Thyroid gland (tissue), 4 donors: ENCODE data around the gene VAV3. TPM values are rescaled to one million over a fixed set of nuclear protein-coding genes. Genes with fewer than 3 reads are reported as not detected.

Experiments
- DNase-seq, 2 donors: peaks; one replicate each; pipeline ENCODE4 v3.0.0-alpha.2; 2019
- H3K27ac ChIP-seq, 3 donors: fragments of 200-600 bp; sonication (generic); 1 replicate in 2 of 3; 2 replicates in 1 of 3; pipeline ENCODE4 v1.5.1; 2016 to 2019; ENCODE audit warnings: mild to moderate bottlenecking in 1 of 3, moderate library complexity in 1 of 3
- H3K27me3 ChIP-seq: fragments of 200-600 bp; sonication (generic); one replicate; pipeline ENCODE4 v1.5.1; 2019
- H3K36me3 ChIP-seq, 2 donors: fragments of 200-600 bp; sonication (generic); one replicate each; pipeline ENCODE4 v1.5.1; 2016 to 2019
- H3K4me1 ChIP-seq, 2 donors: fragments of 200-600 bp; sonication (generic); one replicate each; pipeline ENCODE4 v1.5.1; 2017 to 2019
- H3K4me3 ChIP-seq, 3 donors: fragments of 200-600 bp; sonication (generic); replicated peaks in 1 of 3; 1 replicate in 2 of 3; 2 replicates in 1 of 3; pipeline ENCODE4 v1.5.1; 2016; ENCODE audit warnings: mild to moderate bottlenecking in 1 of 3
- H3K9me3 ChIP-seq: fragments of 200-600 bp; sonication (generic); one replicate; pipeline ENCODE4 v1.5.1; 2017
- POLR2A ChIP-seq, 2 donors: fragments of 450-650 bp; IDR thresholded peaks; one replicate each; pipeline ENCODE4 v1.6.1; 2017; ENCODE audit warnings: antibody characterized with exemption in 2 of 2, mild to moderate bottlenecking in 2 of 2, moderate library complexity in 1 of 2
- WGBS, 2 donors: methylation state at CpG; one replicate each; pipeline ENCODE4 v1.1.5; 2017; 5-methylcytosine and 5-hydroxymethylcytosine counted together
- intact Hi-C: fragments of 100-400 bp; cut with DNase I; formaldehyde crosslinking; loops from one replicate; pipeline ENCODE4 v1.15.1; 2023
- total RNA-seq, 4 donors: library from RNA; depleted of rRNA; stranded (reverse); fragments of >200 nt; gene quantifications; one replicate each; pipeline ENCODE4 v1.2.3, GENCODE V29; 2016
- TF ChIP-seq, protein P1 (sequence below), 6 experiments: fragments of 200-600 bp in 3 of 6; fragments of 450-650 bp in 3 of 6; sonication (generic) in 3 of 6; IDR thresholded peaks; one replicate each; pipeline ENCODE4 v1.5.1; 2016 to 2019; ENCODE audit warnings: antibody characterized with exemption in 6 of 6, mild to moderate bottlenecking in 2 of 6, inconsistent platforms in 1 of 6, moderate library complexity in 1 of 6

Gene VAV3
- total RNA-seq, 4 donors from 2014 or later, result 14.8 to 22.8 (median 18.8) TPM

DNA sequence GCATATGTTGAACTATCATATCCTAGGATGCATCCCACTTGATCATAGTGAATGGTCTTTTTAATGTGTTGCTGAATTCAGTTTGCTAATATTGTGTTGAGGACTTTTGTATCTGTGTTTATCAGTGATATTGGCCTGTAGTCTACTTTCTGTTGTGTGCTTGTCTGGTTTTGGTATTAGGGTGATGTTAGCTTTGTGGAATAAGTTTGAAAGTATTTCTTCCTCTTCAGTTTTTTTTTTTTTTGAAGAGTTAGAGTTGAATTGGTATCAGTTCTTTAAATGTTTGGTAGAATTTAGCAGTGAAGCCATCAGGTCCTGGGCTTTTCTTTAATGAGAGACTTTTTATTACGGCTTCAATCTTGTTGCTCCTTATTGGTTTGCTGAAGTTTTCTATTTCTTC, 162.3 kb downstream of the VAV3 start:
- intact Hi-C loops, result no loop called here

DNA sequence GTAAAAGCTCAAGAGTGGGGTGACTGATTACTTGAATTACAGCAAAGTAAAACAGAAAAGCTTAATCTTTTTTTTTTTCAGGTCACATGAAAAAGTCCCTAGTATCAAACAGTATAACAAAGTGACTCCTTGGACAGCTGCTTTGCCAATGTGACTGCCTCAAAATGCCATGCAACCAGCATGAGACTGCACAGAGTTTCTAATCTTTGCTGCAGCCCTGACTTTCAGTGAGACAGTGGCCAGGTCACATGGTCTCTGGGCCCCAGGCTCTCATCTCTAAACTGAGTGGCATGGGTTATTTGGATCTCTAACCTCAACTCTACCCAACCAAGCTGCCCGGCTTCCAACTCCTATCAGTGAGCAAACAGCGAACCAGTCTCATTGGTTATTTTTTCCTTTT, 169.0 kb downstream of the VAV3 start:
- Histone ChIP-seq H3K27me3 (no peaks in the 10 kb centered on the region), H3K4me3 (no peak overlapping the region), H3K36me3 (no peaks in the 10 kb centered on the region), H3K4me1 (no peaks in the 10 kb centered on the region), H3K27ac (no peak overlapping the region), H3K9me3 (no peaks in the 10 kb centered on the region)
- TF ChIP-seq, protein P1, sequence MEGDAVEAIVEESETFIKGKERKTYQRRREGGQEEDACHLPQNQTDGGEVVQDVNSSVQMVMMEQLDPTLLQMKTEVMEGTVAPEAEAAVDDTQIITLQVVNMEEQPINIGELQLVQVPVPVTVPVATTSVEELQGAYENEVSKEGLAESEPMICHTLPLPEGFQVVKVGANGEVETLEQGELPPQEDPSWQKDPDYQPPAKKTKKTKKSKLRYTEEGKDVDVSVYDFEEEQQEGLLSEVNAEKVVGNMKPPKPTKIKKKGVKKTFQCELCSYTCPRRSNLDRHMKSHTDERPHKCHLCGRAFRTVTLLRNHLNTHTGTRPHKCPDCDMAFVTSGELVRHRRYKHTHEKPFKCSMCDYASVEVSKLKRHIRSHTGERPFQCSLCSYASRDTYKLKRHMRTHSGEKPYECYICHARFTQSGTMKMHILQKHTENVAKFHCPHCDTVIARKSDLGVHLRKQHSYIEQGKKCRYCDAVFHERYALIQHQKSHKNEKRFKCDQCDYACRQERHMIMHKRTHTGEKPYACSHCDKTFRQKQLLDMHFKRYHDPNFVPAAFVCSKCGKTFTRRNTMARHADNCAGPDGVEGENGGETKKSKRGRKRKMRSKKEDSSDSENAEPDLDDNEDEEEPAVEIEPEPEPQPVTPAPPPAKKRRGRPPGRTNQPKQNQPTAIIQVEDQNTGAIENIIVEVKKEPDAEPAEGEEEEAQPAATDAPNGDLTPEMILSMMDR (IDR thresholded peaks at IDR 0.05), result no peak
- intact Hi-C loops, result no loop called here
- 93% methylated on average over 2 of the region's 2 CpGs for WGBS, 2 donors
- no peak for DNase-seq

More for the DNA sequence above, 162.3 kb downstream of the VAV3 start:
- no peak overlapping the region for H3K27ac ChIP-seq
- no peaks in the 10 kb centered on the region for H3K27me3 ChIP-seq
- H3K4me3 ChIP-seq, result no peak overlapping the region
- no peaks in the 10 kb centered on the region for H3K36me3 ChIP-seq
- no peaks in the 10 kb centered on the region for H3K4me1 ChIP-seq
- TF ChIP-seq POLR2A (IDR thresholded peaks at IDR 0.05), result no peak
- TF ChIP-seq, protein P1 (IDR thresholded peaks at IDR 0.05), result no peak
- DNase-seq, result no peak
- WGBS, 2 donors, result 93 to 98% methylated on average over 1 of the region's 1 CpG
- no peaks in the 10 kb centered on the region for H3K9me3 ChIP-seq

DNA sequence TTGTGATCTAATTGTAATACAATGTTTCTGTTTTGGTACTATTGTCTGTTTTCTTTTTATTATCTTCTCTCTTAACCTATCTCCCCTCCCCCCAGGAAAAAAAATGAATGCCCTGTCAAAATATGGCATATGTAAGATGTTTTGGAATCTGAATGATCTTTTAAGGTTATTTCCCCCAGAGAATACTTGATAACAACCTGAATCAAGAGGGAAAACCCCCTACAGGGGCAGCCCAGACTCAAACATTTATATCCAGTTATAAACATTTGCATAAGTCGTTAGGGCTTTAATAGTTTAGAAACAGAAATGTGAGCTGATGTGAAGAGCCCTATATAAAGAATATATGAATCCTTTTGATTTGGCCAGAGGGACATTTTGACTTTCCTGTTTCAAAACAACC, 169.5 kb downstream of the VAV3 start:
- 73 to 79% methylated on average over 1 of the region's 1 CpG for WGBS, 2 donors
- Histone ChIP-seq H3K9me3 (no peaks in the 10 kb centered on the region), H3K27ac (no peak overlapping the region), H3K4me1 (no peaks in the 10 kb centered on the region), H3K27me3 (no peaks in the 10 kb centered on the region), H3K36me3 (no peaks in the 10 kb centered on the region), H3K4me3 (no peak overlapping the region)
- intact Hi-C loops, result no loop called here
- no peak for TF ChIP-seq POLR2A (IDR thresholded peaks at IDR 0.05)
- TF ChIP-seq, protein P1 (IDR thresholded peaks at IDR 0.05), result no peak
- DNase-seq, result no peak

DNA sequence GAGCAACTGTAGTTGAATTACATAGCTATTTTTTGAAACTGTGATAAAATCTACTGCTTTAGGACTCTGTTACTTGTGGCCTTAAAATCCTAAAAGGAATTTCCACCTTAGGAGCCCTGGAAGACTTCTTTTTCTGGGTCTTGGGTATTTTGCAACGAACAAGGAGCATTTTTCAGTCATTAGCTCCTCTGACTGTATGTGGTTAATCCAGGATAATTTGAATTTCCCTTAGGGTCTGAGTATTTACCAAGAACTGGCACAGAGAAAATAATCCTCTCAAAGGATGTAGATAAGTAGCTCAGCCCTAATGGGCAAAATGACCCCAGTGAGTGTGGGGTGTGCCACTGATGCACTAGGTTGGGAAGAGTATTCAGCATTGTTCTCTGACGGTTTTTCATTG, 170.4 kb downstream of the VAV3 start:
- no peak for TF ChIP-seq POLR2A (IDR thresholded peaks at IDR 0.05)
- TF ChIP-seq, protein P1 (IDR thresholded peaks at IDR 0.05), result no peak
- H3K36me3 ChIP-seq, result no peaks in the 10 kb centered on the region
- intact Hi-C loops, result no loop called here
- H3K27me3 ChIP-seq, result no peaks in the 10 kb centered on the region
- no peaks in the 10 kb centered on the region for H3K4me1 ChIP-seq
- DNase-seq, result no peak
- H3K9me3 ChIP-seq, result no peaks in the 10 kb centered on the region
- no peak overlapping the region for H3K4me3 ChIP-seq
- no peak overlapping the region for H3K27ac ChIP-seq
- 85 to 88% methylated on average over 2 of the region's 2 CpGs for WGBS, 2 donors

DNA sequence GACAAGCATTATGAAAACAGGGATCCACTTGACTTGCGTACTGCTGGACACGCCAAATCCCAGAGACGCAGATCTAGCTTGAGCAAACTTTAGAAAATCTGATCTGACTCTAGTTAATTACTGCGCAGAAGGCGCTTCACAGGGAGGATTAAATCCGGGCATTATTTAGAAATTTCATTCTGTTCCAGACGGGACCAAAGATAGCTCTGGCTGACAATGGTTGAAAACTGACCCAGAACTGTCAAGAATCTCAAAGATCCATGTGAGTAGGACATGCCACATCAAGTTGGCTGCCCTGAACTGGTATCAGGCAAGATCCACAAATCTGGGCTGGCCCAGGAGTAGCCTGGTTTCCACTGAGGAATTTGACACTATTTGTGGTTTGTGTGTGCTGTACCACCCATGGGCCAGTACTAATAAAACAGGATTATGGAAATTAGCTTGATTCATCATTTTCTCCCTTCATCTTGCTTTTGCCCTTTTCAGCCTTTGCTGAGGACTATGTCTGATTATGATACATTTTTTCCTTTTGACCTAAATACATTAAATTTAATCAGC, 171.0 kb downstream of the VAV3 start:
- Histone ChIP-seq H3K27me3 (no peaks in the 10 kb centered on the region), H3K36me3 (no peaks in the 10 kb centered on the region), H3K9me3 (no peaks in the 10 kb centered on the region), H3K27ac (no peak overlapping the region), H3K4me1 (peaks cover 4 to 5% of the 10 kb centered on the region in 2 donors), H3K4me3 (no peak overlapping the region)
- WGBS, 2 donors, result 96 to 99% methylated on average over 7 of the region's 7 CpGs
- TF ChIP-seq POLR2A (IDR thresholded peaks at IDR 0.05), result no peak
- TF ChIP-seq, protein P1 (IDR thresholded peaks at IDR 0.05), result no peak
- no peak for DNase-seq
- intact Hi-C loops, result no loop called here
